Activated T-helper 1 cell treated with Interleukin-2 at 50 U/mL for 16 hours (primary cell): ENCODE results near the gene IGLL5.

Experiments
- DNase-seq: peaks from one replicate; pipeline ENCODE4 v3.0.0-alpha.2; 2020; ENCODE audit warnings: low read depth

Gene IGLL5

DNA sequence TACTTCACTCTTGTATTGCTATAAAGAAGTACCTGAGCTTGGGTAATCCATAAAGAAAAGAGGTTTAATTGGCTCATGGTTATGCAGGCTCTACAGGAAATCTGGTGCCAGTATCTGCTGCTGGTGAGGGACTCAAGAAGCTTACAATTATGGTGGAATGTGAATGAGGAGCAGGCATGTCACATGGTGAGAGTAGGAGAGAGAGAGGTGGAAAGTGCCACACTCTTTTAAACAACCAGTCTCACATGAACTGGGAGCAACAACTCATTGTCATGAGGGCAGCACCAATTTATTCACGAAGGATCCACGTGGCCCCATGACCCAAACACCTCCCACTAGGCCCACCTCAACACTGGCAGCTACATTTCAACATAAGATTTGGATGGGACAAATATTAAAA, 24.6 kb upstream of the IGLL5 start:
- no peak for DNase-seq

DNA sequence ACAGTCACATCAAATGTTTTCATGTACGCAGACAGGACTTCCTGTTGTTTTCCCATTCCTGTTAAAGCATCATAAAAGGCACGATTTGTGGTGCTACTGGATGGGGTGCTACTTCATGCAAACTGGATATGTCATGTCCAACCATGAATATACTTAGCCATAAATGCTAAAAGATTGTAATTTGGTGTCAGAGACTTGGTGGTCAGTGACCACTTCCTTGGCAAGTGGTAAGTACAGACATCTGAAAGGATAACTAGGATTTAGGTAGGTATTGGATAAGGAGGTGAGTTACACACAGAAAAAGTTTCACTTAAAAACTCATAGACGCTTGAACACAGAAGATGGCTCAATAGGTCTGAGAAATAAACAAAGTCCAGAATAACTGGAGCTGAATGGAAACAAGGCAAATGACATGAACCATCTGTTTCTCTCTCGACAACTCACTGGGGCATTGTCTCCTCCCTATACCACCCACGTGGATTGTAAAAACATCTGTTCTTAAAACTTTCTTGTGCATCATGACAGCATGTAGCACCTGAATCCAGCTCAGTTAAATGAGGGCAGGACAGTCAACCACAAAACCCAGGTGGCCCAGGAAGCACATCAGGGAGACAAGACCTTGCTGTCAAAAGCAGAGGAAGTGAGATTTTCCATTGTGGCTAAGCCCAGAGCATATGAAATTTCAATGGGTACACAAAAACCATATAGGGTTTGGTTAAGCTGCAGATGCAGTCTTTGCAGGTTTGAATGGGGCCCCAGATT, 22.1 kb upstream of the IGLL5 start:
- DNase-seq = no peak

DNA sequence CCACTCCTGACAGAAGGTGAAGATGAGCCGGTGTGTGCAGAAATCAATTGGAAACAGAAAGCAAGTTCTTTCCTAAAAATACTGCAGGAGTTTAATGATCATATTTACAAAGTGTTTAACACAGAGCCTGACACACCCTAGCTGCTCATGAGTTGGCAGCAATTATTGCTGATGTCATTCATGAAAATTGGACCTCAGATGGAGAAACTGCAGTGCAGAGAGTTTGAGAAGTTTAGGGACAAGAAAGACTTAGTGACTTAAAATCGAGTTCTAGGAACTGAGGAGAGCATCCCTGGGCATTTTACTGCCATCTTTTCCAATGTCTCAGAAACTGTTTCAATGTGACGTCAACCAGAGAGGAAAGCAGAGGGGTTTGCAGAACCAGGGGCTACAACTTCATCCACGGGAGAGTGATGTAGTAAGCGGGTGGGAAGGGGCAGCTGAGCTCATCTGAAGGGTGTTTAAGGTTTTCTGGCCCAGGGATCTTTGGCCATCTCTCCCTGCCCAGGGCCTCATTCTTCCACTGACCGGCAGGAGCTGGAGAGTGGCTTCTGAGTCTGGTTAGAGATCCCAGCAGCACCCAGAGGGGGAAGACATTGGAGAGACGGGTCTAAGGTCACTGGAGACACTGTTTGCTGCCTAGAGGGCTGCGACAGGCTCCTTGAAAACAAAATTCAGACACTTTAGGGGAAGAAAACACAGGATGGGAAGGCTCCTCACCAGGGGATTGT, 21.1 kb upstream of the IGLL5 start:
- no peak for DNase-seq

DNA sequence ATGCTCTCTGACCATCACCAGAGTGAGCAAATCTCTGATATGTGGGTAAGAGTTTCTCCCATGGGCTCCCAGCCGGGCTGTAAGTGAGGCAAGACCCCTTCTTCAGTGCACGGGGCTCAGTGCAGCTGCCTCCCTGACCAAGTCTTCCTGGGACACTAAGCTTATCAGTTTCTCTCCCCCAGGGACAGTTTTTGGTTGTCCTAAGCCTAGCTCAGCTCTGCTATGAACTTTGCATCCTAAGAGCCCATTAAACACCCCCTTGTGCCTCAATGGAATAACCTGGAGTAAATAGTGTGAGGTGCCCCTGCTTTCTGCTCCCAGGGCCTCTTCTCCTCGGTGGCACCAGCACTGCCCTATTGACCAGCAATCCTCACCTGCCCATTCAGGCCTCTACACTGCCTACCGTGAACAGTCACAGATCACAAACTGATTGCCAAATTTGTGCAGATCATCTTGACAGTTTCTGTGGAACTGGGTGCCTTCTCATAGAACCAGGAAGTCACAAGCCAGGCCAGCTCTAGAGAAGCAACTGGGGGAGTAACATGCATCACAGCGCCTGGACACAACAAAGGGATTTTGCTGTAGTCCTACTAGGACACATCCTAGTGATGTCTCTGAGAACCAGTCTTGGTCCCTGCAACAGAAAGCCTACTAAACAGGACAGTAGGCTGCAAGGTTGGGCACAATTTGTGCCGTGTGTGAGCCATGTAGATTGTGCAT, 19.5 kb upstream of the IGLL5 start:
- no peak for DNase-seq

DNA sequence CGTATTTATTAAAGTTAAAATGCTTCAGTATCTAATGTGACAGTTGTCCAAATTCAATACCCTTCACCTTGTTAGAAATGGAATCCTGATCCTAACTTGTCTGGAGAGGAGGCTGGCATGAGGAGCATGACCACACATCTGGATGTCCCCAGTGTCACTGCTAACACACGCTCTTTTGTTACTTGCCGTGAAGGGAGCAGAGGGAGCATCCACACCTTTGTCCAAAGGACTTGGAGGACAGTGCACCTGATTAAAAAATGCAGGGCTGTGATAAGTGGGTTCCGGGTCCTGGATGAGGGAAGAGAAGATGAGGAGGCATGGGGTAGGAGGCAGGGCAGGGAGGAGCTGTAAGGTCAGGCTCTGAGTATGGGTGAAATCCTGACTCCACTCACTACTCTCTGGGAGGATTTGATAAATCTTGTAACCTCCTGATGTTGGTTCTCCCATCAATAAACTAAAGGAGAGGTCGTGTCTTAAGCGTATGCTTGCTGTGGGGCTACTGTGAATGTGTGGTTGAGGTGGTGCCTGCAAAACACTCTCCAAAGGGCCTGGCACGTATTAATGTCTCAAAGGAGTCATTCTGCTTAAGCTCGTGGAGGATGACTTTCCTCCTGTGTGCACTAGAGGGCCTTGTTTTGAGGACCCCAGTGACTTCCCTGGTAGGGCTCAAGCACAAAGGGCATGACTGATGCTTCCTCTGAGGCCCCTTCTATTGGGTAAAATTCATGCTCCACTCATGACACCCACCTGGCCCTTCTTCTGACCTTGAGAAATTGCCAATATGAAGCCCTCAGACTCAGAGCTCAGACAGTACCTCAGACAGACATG, 16.8 kb upstream of the IGLL5 start:
- no peak for DNase-seq

DNA sequence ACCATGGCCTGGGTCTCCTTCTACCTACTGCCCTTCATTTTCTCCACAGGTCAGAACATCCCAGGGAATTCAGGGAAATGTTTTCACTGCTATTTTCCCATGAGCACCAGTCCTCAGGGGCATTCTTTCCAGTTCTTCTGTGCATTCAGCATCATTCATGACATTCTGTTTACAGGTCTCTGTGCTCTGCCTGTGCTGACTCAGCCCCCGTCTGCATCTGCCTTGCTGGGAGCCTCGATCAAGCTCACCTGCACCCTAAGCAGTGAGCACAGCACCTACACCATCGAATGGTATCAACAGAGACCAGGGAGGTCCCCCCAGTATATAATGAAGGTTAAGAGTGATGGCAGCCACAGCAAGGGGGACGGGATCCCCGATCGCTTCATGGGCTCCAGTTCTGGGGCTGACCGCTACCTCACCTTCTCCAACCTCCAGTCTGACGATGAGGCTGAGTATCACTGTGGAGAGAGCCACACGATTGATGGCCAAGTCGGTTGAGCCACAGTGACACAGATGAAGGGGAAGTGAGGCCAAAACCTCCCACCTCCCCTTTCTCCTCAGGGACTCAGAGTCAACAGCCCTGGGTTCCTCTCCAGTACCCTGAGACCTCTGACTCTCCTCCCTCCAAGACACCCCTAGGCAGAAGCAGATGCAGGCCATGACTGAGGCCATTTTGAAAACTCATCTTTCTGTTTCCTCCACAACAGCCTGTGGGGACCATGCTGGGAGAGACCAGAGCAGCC, 15.9 kb upstream of the IGLL5 start:
- no peak for DNase-seq

DNA sequence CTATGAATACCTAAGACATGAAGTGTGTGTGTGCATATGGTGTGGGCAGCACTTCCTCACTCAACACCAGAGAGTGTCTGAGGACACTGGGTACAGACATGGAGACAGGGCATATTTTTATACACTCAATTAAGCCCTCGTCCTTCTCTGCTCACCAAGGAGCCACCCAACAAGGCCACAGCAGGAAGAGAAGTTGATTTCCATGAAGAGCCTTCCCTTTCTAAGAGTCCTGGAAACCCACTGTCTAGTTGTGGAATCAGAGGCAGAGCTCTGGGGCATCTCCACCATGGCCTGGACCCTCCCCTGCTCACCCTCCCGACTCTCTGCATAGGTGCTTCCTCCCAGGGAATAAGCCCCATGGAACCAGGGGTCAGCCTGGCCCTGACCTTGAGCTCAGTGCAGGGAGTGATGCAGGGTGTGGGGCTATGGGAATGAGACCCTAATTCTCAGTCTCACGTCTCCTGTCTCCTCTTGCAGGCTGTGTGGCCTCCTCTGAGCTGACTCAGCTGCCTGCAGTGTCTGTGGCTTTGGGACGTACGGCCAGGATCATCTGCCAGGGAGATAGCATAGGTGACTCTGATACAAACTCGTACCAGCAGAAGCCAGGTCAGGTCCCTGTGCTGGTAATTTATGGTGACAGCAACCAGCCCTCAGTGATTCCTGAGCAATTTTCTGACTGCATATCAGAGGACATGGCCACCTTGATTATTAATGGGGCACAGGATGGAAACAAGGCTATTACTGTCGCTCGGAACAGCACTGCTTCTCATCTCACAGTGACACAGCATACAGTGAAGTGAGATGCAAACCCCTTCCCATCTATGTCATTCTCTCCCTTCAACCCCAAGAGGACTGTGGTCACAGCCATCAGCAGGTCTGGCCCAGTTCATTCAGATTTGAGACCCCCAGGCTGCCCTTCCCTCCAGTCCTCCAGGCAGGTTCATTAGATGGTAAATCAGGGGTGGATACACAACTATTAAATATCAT, 14.6 kb upstream of the IGLL5 start:
- DNase-seq = no peak

DNA sequence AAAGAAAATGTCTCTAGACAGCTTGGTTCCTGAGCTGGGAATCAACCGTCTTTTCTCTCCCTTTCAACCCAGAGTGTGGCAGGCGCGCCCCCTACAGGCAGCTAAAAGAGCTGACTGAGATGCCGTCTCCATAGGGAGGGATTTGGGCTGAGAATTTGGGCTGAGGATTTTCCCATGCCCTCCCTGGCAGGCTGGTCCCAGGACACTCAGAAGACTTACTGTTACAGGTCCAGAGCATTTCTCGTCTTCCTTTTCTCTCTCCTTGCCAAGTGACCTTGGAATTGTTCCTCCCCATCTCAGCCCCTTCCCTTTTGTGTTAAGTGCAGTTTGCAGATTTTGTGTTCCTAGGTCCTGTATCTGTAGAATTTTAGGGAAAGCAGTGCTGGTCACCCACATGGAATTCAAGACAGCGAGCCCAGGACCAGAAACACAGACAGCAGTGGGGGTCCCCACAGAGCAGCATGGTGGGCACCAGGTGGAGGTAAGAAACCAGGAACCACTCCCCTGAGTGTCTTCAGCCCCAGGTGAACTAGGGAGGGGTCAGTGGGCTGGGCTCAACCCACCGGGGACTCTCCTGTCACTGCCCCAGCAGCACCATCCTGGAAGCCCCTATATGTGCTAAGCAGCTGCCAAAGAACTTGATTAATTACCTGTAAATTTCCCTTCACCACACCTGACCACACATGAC, 9.9 kb upstream of the IGLL5 start:
- peak; percentile 62 for DNase-seq

DNA sequence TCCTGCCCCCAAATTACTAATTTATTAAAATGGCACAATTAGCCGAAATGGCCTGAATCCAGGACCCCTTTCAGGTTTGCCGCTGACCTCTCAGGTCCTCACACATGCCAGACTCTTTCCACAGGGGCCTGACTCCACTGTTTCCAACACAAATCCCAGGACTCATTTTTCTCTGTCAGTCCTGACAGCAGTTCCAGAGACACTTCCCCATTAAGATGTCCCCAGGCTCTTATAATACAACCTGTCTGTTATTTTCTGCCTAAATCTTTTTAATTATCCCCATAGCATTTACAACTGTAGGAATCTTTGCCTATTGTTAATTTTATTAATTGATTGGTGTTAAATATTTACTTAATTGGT, 9.4 kb upstream of the IGLL5 start:
- no peak for DNase-seq

DNA sequence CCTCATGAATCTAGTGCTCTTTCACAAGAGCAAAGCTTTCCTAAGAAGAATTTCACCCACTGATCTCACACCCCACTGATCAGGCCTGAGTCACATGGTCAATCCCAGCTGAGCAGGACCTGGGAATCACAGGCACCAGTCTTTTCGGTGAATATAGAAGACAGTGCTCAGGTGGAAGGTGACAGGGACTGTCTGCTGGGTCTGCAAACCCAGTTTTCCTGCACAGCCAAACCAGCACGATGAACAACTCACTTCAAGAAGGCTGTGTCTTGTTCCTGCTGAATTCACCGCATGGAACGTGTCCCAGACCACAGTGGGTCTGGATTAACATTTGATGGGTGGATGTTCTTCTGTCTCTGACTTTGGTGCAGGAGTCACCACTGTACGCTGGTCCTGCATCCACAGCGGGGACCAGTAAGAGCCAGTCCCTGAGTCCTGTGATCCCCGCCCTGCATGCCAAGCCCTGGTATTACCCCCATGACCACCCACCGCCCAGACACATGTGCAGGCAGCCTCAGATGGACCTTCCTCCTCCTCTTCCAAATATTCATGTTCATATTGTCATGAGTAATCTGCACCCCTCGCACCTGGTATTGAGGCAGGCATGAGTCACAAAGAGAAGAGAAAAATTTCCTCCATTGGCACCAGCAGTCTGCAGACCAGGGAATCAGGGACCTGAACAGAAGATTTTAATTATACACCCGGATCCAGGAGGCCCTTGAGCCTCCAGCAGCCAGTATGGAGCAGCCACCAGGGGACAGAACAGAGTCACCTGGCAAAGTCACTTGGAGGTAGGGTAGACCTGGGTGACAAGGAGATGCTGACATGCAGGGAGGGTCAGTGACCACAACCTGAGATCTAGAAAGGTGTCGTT, 8.6 kb upstream of the IGLL5 start:
- no peak for DNase-seq

DNA sequence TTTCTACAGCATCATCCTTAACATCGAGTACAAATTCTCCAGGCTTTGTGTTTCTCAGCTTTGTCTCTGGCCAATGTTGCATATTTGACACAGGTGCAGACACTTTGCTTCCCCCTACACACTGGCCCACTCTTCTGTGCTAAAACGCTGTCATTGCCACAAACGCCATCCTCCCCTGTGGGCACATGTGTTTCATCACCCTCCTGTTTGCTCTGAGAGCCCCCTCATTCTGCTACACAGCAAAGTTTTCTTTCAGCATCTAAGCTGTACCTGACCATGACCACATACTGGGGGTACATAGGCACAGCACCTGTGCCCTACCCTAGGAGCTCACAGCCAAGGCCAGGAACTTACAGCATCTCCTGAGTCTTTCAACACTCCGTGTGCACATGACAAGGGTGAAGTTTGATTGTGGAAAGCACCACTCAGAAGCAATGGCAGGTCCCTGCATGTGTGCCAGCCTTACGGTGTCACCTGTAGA, 7.9 kb upstream of the IGLL5 start:
- DNase-seq = no peak

DNA sequence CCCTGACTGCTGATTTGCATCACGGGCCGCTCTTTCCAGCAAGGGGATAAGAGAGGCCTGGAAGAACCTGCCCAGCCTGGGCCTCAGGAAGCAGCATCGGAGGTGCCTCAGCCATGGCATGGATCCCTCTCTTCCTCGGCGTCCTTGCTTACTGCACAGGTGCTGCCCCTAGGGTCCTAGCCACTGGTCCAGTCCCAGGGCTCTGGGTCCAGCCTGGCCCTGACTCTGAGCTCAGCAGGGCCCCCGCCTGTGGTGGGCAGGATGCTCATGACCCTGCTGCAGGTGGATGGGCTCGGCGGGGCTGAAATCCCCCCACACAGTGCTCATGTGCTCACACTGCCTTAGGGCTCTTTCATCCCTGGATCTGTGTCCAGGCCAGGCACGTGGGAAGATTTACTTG, 7.0 kb upstream of the IGLL5 start:
- DNase-seq = no peak

DNA sequence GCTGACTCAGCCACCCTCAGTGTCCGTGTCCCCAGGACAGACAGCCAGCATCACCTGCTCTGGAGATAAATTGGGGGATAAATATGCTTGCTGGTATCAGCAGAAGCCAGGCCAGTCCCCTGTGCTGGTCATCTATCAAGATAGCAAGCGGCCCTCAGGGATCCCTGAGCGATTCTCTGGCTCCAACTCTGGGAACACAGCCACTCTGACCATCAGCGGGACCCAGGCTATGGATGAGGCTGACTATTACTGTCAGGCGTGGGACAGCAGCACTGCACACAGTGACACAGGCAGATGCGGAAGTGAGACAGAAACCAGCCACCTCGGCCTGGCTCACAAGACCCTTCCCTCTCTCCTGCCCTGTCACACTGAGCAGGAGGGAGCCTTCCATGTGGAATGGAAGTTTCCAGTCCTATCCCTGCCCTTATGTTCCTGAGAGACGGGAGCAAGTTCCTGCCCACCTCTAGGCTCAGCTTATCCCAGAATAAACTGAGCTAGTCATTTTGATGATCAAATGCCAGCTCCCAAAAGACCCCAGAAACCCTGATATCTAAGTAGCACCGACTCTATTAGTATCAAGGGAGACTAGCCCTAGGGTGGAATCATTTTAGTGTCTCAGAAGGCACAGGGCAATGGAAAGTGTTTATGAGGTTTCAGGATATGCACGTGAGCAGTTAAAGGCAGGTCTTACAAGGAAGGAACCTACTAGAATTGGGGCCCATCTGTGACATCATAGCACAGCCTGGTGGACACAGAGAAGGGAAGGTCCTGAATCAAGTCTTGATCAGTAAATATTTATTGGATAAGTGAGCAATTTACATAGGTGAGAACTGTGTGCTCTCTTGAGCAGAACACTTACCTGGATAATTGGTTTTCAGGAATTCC, 6.3 kb upstream of the IGLL5 start:
- no peak for DNase-seq

DNA sequence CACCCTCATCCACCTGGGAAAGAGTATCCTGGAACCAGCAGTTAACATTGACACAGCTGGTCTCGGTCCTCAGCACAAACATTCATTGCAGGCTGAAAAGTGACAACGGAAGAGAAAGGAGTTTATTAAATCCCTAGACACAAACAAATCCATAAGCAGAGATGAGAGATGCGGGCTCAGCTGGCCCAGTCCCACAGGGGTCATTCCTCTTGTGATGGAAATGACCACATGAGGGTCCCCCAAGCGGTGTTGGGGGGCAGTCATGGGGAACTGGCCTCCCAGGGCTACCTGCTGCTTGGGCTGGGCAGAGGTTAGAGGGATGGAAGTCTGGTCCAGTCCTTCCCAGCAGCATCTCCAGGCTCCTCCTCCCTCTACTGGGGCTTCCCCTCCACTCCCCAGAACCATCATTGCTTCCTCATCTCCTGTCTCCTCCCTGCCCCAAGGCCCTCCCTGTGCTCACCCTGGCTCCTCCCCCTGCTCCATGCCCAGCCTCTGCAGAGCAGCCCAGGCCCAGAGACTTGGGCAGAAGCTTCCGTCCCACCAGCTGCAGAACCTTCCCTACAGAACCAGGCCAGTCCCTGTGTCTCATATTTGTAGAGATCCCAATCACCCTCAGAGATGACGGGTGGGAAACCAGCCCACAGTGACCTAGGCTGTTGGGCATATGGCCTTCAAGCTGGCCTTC, 5.4 kb upstream of the IGLL5 start:
- no peak for DNase-seq

DNA sequence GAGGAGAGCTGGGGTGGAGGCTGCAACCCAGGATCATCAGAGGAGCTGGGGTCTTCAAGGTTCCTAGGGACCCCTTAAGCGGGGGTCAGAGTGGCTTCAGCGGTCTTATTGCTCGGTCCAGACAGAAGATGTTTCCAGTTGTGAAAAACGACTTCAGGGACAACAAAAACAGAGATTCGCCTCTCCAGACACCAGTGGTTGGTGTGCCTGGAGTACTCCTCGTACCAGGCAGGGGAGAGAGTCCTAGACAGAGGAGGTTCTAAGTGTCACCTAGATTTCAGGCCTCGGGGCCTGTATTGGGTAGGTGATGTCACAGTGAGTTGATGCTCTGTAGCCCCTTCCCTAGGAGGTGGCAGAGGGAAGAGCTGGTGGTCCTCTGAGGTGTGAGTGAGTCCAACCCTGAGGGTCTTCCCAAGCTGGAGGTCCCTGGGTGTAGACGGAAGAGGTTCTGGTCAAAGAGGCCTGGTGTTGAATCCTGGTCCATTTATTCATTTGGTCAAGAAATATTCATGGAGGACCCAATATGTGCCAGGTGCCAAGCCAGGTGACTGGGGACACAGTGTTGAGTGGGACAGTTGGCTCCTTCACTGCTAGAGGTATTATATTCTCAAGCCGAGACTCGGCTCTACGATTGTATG, 4.4 kb upstream of the IGLL5 start:
- DNase-seq = no peak
